Measurements from ENCODE around the gene SNAPC4.

The SNAPC4 gene

DNA sequence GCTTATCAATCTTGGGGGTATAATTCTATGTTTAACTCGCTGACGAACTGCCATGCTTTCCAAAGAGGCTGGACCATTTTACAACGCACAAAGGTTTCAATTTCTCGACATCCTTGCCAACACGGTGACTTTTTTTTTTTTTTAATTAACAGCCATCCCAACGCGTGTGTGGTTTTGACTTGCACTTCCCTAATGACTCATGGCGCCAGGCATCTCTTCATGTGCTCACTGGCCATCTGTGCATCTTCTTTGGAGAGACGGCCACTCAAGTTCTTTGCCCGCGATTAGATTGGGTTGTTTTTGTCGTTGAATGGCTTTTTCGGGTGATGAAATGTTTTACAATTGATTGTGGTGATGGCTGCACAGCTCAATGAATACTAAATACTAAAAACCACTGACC lies 14.0 kb downstream of the SNAPC4 start:
- no peak for DNase-seq

DNA sequence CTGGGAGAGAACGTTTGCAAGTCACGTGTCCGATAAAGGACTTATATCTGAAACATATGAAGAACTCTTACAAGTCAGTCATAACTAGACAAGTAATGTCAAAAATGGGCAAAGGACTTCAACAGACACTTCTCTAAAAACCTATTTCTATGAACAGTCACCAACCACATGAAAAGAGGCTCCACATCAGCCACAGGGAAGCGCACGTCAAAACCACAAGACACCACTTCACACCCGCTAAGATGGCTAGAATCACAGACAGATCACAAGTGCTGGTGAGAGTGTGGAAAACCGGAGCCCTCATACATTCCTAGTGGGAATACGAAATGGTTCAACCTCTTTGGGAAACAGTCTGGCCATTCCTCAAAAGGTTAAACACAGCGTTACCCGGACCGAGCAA lies 15.0 kb downstream of the SNAPC4 start:
- DNase-seq = peak; percentile 3

DNA sequence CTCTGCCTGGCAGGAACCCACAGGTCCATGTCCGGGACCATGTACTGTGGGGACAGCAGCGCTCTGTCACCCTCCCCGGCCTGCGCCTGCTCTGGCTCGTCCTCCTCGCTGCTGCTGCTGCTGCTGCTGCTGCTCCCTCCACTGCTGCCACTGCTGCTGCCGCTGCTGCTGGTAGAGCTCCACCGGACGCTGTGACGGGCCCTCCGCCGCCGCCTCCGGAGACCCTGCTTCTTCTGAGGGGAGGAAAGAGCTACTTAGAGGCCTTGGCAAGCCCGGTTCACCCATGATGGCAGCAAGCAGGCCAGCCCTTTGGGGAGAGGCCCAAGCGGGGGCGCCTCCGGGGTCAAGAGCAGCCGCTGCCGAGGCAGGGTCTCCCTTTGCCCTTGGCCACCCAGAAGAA lies 16.5 kb downstream of the SNAPC4 start:
- DNase-seq = no peak

DNA sequence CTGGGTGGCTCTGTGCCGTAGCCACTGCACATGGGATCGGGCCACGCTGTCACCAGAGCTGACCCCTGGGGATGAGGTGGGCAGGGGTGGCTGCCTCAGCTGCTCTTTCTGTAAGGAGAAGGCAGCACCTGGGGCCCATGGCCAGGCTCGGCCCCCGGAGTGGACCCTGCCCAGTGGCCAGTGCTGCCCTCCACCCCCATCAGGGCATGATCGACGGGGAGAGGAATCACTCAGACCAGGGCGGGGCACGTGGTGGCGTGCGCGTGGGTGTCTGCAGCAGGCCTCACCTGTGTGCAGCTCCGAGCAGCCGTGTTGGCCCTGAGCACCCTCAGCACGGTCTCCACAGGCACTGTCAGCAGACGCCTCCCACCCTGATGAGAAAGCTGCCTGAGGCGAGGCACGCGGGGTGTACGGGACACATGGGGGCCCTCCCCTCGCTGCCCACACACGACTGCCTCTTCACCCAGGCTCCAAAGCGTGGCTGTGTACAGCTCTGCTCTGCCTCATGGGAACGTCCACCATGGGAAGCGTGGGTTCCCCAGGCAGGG lies 17.9 kb downstream of the SNAPC4 start:
- DNase-seq = no peak

DNA sequence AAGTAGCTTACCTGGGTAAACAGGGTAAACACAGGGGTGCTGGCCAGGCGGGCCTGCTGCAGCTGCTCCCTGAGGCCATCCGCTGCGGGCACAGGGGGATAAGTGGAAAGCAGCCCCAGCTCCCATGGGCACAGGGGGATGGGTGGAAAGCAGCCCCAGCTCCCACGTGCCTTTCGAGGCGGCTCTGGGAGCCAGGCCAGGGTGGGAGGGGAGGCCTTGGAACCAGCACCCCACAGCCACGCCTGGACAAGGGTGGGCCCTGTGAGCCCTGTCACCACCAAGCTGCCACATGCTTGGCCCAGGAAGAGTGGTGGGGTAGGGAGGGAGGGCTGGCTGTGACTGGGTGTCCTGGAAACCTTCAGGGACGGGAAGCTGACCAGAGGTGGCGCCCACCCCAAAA lies 18.7 kb downstream of the SNAPC4 start:
- DNase-seq = no peak

DNA sequence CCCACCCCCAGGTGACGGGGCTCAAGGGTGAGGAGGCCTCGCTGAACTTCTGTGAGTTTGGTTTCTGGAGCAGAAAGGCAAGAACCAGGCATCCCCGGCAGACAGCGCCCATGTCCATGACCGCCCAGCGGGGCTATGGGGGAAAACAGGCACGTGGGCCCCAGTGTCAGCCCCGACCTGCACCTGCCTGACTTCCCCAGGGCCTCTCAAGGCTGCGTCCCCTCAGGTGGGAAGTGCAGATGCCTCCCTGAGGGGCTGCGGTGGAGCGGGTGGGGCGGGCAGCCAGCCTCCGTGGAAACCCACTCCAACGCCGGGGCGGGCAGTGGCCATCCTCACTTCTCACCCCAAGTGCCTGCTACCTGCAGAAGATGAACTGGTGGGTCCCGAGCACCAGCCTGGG lies 19.6 kb downstream of the SNAPC4 start:
- no peak for DNase-seq

DNA sequence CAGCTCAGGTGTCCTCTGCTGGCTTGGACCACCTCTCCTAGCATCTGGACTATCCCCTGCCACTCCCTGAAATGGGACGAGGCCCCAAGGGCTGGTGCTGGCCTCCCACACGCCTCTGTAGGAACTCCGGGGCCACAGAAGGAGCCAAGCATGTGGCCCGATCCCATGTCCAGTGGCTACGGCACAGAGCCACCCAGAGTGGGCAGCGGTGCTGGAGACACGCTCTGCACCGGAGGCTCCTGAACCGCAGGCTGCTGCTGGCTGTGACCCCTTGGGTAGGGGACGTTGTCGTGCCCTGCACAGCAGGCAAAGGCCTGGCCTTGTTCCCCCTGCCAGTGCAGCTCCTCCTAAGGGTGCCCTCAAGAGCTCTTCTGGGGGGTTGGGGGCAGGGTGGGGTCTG lies 20.1 kb downstream of the SNAPC4 start:
- no peak for DNase-seq

DNA sequence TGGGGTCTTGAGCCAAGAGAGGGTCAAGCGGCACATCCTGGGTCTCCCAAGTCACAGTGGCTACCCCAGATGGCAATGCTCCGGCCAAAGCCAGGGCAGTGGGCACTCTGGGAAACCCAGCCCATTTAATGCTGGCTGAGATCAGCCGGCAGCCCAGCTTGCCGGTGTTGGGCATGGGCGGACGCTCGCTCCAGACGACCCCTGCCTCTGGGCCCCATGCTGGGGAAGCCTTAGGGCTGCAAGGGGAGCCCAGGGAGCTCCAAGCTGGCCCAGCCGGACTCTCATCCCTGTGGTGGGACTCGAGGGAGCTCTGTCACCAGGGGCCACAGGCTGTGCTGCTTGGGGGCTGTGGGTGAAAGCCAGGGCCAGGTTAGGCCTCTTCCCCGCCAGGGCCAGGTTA lies 20.6 kb downstream of the SNAPC4 start:
- DNase-seq = no peak

DNA sequence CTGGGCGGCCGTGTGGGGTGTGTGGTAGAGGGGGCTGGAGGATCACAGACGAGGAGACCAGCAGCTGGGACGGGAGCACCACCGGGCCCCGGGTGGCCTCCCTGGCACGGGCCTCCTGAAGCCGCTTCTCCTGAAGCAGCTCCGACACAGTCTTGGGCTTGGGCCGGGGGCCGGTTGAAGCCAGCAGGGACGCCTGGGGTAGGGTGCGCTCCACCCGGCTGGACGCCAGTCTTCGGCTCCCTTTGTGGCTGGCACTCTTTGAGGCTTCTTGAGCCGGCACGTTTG lies 21.0 kb downstream of the SNAPC4 start:
- no peak for DNase-seq

DNA sequence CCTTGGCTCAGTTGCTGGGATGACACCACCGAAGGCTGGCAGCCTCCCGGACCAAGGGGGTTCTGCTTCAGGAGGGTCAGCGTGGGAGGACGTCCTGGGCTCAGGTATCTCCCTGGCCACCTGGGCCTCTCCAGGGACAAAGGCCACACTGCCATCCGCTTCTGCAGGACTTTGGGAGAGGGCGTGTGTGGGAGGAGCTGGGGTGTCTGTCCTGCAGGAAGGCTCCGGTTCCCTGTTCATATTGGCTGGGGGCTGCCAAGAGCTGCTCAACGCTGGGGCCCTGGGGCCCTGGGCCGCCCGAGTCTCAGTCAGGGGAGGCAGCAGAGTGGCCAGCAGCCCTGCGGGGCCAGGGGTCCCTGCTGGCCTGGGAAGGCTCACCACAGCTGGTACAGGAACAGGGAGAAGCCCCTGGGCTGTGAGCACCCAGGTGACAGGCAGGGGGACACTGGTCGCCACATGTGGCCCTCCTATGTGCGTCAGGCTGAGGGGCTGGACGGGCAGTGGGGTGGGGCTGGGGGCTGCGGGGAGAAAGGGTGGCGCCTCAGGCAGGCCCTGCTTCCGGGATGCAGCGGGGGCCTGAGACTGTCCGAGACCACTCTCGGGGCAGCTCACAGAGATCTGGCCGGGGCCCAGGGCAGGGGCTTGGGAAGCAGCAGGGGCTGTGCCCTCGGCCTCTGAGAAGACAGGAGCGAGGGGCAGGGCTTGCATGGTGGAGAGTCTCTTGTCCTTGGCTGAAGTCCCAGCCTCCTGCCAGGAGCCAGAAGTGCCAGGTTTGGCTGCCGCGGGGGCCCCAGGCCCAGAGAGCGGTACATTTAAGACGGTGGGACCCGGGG lies 21.6 kb downstream of the SNAPC4 start:
- DNase-seq = no peak

DNA sequence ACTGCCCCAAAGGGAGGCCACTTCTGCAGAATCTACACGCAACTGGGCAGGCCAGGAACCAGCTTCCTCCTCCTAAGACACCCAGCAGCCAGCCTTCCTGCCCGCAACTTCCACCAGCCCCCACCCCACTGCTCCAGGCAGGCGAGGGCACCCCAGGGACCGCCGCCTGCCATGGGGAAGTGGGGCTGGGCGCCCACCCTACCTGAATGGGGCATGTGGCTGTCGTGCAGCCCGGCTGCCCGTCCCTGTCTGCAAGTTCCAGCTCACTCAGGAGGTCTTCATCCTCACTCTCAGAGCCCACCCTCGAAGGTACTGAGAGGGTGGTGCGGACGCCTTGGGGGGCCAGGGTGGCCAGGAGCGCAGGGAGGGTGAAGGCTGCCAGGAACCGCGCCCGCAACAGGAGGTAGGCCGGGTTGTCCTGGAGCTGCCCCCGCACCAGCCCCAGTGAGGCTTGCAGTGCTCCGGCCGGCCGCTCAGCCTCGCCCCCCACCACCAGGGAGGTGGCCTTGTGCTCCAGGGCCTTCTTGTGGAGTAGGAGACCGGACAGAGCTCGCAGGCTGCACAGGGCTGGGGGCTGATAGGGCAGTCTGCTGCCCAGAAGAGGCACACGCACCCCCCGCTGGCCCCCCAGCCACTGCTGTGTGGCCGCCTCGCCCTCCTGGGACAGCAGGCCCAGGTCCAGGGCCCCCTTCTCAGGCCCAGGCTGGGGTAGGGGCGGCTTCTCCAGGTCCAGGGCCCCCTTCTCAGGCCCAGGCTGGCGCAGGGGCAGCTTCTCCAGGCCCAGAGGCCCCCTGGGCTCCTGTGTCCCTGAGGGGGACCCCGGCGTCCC lies 22.4 kb downstream of the SNAPC4 start:
- DNase-seq = no peak

DNA sequence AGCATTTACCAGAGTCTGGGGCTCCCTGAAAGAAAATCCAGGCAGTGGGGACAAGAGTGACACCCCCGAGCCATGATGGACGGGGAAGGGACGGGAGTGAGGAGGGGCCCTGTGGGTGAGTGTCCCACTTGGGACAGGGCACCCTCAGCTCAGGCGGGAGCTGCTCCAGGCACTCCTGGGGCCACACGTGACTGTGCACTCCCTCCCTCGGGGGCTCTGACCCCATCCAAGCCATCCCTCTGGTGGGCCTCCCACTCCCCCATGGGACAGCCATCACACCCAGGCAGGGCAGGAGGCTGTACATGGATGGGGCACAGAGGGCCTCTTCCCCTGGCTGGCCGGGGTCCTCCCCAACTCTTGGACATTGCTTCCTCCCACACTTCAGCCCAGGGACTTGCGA lies 23.5 kb downstream of the SNAPC4 start:
- no peak for DNase-seq

DNA sequence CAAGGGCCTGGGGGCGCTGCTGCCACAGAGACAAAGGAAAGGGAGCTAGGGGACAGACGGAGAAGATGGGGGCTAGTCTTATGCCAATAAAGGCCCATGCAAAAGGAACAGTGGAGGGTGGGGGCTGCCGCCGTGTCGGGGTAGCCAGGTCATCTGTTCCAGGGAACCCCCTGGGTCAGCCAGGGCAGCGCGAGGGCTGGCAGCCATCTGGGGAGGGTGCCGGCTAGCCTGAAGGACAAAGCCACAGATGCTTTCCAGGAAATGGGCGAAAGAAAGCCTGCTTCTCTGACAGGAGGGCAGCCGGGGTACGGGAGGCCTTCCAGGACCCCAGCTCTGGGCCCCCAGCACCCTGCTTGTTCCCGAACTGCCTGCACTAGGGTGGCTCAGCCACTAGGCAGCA lies 24.9 kb downstream of the SNAPC4 start:
- no peak for DNase-seq

DNA sequence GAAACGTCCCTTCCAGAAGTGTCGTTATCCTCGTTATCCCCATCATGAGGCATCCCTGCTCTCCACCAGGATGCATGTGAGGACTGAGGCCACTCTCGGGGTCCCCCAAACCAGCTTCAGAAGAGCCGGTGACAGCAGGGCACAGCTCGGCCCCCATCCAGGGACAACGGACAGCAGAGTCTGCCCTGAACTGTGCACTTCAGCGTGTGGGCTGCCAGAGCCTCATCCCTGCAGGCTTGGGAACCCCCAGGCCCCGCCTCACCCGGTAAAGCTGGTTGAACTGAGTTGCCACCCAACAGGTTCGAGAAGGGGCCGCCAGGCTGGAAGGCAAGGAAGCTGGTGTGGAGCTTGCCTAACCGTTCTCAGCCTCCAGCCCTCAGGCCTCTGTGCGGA lies 25.8 kb downstream of the SNAPC4 start:
- no peak for DNase-seq

DNA sequence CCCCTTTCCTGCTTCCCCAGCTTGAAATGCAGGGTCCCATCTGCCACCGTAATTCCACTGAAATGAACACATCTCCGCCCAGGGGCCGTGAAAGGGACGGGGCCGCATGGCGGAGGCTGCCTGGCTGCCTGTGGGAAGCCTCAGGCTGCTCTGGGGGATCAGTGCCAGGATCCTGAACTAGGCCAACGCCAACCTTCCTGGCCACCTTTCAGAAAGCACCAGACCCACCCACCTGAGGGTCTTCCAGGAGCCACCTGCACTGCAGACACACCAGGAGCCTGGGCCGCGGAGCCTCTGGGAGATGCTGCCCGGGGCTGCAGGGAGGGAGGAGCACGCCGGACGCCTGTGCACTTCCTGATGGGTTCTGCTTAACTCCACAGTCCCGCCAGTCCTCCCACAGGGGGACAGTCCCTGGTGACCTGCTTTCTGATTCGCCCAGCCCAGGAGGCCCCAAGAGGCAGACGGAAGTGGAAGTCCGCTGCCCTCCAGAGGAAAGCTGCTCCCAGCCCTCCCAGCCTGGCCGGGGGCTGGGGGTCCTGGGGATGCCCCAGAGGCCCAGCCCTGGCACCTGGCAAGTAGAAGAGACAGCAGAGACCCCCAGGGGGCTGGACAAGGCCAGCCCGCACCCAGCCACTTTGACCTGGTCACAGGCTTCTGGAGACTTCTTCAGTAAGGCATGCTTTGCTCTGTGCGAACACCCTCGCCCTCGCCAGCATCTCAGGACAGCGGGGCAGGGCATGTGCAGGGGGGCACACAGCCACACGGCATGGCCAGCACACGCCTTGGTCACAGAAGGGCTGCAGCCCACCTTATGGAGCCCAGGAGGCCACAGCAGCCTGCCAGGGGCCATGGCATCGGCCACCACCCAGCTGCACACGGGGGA lies 26.4 kb downstream of the SNAPC4 start, which contains the start of gene CARD9:
TSS of gene CARD9 (minus strand) at position 370 of the 883 bp plus-strand sequence. CDS start 1,591 bp downstream, outside the sequence.
- DNase-seq = peak; percentile 62

DNA sequence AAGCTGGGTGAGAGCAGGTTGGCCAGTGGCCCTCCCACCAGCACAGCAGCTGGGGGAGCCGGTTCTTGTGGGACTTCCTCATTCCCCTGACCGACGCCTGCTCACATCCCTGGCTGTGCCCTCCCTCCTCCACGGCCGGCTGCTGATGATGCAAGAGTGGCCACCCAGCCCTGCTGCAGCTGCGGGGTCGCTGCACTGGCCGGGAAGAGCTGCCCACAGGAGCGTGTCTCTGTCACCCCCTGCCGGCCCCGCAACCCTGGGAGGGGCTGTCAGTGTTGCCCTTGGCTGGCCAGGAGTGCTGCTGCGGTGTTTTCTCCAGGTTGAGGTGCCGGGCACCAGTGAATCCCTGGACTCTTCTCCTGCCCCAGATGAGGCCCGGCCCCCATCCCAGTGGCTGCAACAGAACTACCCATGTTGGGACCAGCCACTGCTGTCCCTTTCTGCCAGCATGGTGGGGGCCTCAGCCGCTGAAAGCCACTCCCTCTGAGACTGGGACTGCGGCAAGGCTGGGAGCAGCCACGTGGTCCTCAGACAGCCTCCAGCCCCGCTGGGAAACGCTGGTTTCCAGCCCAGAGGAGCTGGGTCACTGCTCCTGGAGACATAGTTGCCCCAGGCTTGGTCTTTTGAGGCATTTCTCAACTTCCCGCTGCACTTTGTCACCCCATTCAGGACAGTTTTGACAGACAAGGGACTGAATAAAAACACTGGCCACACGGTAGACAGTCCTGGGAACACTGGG lies 27.2 kb downstream of the SNAPC4 start:
- DNase-seq = peak; percentile 95

DNA sequence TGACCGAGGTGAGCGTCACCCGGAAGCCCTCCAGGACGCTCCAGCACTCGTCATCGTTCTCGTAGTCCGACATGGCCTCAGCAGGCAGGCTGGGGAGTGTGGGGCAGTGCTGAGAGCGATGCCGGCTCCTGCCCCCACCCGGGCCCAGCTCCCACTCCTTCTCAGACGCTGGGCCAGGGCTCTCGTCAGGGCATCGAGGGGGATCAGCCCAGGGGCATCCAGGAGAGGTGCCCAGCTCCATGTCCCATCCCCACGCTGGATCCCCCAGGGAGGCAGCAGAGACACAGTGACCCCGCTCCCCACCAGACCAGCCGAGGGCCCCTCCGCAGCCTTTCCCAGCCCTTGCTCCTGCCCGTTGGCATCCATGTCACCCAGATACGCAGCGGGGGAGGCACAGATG lies 28.0 kb downstream of the SNAPC4 start:
- no peak for DNase-seq

DNA sequence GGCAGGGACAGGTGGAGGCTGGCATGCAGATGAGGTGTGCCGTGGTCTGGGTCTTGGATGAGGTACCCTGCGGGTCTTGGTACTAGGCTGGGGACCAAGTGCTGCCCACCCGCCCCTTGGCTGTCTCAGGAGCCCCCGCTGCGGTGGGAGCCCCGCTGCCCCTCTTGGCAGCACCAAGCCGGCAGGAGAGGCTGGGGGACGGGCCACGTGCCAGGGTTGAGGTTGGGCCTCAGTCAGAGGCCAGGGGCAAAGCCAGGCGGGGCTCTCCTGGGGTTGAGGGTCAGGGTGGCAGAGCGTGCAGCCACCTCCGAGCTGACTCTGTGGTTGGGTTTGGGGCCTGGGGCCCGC lies 28.5 kb downstream of the SNAPC4 start:
- no peak for DNase-seq

DNA sequence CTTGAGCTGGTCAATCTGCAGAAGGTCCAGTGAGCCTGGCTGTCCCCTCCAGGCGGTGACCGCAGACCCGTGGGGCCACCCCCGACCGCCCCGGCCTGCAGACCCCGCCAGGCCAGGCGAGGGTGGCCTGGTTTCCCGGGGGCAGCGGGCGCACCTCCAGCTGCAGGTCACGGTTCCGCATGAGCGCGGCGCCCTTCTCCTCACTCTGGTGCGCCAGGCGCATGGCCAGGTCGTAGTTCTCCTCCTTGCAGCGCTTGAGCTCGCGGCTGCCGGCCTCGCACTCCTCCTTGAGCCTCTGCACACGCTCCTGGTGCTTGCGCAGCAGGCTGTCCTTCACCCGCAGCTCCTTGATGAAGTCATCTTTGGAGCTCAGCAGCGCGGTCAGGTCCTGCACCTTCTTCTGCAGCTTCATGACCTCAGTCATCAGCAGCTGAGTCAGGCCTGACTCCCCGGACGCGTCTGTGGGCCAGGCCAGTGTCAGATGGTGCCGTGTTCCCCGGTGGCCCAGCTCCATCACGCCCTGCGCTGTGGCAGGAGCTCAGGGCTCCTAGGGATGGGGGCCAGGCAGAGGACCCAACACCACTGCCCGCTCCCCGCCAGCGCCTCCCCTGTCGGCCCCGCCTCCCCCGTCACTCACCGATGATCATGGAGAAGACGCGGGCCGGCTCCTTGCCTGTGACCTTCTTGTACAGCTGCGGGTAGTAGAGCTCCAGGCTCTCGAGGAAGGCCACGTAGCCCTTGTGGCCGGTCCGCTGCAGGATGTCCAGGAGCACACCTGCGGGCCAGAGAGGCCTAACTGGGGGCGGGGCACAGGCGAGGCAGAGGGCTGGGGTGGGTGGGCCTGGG lies 29.1 kb downstream of the SNAPC4 start:
- DNase-seq = no peak

DNA sequence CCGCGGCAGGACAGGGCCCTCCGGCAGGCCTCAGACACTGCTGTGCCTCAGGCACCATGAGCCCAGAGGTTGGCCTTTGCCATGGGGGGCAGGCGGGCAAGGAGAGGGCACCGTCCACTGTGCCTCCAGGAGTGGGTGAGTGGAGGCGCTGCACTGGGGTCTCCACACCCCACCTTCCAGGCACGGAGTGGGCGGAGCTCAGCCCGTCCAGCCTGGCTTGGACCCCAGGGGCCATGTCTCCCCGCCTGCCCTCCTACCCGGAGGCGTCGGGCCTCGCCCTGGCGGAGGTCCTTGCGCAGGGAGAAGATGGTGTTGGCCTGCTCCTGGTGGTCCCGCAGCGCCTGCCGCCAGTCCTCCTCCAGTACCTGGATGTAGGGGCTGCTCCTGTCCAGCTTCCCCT lies 29.9 kb downstream of the SNAPC4 start:
- DNase-seq = no peak

DNA sequence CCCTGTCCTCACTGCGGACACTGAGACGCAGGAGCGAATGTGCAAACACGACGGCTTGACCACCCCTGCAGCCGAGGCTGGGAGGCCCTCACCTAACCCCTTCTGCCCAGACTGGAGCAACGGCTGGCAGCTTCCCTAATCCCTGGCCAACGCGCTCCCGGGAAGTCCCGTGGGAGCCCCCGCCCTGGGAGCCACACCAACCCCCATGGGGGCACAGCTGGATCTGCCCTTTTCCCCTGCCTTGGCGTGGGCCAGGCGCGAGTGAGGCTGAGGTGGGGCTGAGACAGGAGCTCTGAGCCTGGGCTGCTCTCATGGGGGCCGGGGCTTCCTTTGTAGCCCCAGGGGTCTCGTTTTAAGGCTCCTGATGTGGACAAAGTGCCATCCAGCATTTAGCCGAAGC lies 31.8 kb downstream of the SNAPC4 start:
- DNase-seq = no peak
